Measurements from ENCODE around the gene MRPL12. TPM values are rescaled to one million over a fixed set of nuclear protein-coding genes. Genes with fewer than 3 reads are reported as not detected.

MRPL12 gene
- total RNA-seq, 1 donor from 2014 or later, result 173 TPM

DNA sequence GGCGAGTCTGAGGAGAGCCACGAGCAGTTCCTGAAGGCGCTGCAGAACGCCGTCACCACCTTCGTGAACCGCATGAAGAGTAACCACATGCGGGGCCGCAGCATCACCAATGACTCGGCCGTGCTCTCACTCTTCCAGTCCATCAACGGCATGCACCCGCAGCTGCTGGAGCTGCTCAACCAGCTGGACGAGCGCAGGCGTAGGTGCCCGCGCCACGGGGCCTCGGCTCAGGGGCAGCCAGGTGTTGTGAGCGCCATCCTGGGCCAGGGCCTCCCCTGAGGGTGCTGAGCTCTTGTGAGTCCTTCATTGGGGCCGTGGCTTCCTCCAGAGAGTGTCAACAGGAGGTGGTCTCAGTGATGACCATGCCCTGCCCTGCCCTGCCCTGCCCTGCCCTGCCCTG is 7.4 kb upstream of the MRPL12 start:
- intact Hi-C loops (cut with DNase I), result no loop called here
- ATAC-seq (ENCODE audit: poor library complexity), result no peak
- DNase-seq, result no peak

GRCh38 chr17:81696218-81696941 is 6.8 kb upstream of the MRPL12 start:
- no peak for DNase-seq
- intact Hi-C loops (cut with DNase I), result no loop called here
- ATAC-seq (ENCODE audit: poor library complexity), result peak; percentile 9

DNA sequence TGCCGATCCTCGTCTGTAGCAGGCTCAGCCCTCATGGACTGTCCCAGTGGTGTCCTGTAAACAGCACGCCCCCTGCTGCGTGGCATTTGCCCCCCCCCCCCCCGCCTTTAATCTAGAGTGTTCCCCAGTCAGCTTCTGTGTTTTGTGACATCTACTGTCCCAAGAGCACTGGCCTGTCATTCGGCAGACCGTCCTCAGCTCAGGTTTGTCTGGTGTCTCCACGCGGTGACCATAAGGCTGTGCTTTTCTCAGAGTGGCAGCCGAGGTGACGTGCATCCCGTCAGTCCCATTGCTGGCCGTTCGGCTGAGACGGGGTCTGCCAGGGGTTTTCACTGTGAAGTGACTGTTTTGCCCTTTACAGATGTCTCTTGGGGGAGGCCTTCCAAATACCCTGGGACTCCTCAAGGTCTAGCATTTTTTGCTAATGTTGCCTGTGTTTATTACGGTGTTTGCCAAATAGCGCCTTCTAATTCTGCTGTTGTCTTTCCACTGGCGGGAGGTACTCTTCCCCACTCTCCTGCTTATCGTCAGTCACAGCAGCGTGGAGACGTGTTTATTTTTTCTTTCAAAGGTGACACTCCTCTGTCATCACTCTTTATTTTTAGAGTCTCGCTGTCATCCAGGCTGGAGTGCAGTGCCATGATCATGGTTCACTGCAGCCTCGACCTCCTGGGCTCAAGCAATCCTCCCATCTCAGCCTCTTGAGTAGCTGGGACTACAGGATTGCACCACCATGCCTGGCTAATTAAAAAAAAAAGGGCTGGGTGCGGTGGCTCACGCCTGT is 5.7 kb upstream of the MRPL12 start:
- intact Hi-C loops (cut with DNase I), result no loop called here
- DNase-seq (no peak), ATAC-seq (ENCODE audit: poor library complexity) (peak; percentile 46)

DNA sequence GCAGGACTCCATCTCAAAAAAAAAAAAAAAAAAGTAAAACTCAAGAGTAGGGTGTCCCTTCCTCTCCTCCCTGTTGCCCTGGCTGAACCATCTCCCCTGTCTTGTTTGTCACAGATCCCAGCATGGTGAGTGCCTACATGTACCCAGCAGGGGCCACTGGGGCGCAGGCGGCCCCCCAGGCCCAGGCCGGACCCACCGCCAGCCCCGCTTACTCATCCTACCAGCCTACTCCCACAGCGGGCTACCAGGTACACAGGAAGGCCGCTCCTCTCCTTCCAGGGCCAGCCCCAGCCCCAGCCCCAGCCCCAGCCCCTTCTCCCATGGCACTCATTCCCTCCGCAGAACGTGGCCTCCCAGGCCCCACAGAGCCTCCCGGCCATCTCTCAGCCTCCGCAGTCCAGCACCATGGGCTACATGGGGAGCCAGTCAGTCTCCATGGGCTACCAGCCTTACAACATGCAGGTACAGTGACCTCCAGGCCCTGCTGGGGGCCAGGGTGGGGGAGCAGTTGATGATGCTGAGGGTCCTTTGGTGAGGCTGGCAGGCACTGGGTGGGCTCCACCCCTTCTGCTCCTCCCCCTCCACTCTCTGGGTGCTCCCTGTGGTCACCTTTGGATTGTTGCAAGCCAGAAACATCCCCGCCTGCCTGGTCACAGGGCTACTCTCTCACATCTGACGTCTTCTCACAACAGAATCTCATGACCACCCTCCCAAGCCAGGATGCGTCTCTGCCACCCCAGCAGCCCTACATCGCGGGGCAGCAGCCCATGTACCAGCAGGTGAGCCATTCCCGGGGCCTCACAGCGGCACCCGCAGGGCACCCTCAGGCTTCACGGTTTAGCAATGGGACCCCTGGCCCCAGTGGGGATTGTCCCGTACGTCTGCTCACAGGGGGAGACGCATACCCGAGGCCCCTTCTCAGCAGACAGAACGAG is 2.5 kb upstream of the MRPL12 start:
- DNase-seq, result no peak
- intact Hi-C loops (cut with DNase I), result no loop called here
- ATAC-seq (ENCODE audit: poor library complexity), result no peak

DNA sequence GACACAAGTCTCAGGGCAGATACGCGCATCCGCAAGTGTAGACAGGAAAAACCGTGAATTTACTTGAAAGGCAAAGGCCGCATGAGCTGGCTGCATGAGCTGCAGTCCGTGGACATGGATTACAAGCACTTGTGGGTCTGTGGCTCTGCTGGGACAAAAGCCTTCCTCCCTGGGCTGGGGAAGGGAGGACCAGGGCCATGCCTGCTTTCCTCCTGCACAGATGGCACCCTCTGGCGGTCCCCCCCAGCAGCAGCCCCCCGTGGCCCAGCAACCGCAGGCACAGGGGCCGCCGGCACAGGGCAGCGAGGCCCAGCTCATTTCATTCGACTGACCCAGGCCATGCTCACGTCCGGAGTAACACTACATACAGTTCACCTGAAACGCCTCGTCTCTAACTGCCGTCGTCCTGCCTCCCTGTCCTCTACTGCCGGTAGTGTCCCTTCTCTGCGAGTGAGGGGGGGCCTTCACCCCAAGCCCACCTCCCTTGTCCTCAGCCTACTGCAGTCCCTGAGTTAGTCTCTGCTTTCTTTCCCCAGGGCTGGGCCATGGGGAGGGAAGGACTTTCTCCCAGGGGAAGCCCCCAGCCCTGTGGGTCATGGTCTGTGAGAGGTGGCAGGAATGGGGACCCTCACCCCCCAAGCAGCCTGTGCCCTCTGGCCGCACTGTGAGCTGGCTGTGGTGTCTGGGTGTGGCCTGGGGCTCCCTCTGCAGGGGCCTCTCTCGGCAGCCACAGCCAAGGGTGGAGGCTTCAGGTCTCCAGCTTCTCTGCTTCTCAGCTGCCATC is 1.7 kb upstream of the MRPL12 start:
- ATAC-seq (ENCODE audit: poor library complexity), result no peak
- intact Hi-C loops (cut with DNase I), result no loop called here
- no peak for DNase-seq

DNA sequence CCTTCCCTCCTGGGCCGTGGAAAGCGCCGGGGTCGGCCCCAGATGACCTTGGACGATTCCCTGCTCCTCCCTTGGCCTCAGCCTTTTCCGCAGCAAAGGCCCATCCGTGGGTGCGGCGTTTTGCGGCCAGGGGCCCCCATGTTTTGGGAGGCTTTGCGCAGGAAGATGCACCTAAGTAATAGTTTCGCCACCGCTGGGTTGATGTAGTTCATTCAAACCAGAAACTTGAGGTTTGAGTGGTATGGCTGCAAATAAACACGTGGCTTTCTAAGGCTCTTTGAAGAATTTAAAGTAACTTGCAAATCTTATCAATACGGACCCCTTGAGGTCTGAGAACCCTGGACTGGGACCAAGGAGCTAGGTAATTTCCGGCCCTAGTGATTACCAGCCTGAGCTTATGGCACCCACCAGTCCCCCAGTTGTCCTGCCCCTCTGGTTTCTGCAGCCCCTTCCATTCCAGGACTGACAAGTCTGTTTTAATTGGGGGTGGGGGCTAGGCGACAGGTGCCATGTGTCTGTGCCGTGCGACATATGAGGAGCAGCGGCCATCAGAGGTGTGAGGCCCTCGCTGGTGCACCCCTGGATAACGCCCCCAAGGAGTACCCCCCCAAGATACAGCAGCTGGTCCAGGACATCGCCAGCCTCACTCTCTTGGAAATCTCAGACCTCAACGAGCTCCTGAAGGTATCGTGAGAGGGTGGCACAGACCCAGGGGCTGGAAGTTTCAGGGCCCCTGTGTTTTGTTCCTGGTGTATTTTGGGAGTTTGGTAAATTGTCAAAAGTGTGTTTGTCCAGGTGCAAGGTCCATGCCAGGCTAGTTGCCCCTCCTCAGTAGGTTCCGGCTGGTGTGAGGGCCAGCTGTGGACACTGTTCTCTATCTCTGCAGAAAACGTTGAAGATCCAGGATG is 834 bp downstream of the MRPL12 start:
- ATAC-seq (ENCODE audit: poor library complexity) (no peak), DNase-seq (no peak)
- intact Hi-C loops (cut with DNase I), result no loop called here

DNA sequence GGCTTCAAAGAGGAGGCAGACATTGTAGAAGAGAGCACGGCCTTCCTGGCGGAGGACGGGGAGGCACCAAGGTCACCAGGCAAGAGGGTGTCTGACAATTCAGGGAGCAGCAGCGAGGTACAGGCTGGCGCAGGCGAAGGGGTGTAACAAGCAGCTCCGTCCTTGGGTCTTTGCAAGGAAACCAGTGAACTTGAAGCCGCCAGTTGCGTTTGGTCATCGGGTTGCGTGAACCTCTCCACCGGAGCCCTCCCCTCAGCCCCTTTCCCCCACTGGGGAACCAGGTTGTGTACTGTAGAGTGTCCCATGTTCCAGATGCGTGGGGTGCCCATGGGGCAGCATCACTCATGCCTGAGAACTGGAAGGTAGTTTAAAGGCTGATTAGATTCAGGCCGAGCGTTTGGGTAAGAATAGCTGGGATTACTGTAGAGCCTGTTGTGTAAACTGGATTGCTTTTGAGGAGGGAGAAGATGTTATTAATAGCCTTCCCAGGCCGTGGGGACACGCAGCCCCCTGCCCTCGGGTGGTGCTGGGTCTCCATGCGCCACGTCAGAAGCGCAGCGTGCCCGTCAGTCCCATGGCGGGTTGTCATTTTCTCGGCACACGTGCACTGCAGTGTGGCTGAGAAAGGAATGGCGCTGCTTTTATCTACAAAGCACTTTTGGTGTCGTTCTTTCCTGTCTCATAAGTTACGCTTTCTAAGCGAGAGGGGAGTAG is 2.5 kb downstream of the MRPL12 start:
- ATAC-seq (ENCODE audit: poor library complexity), result no peak
- intact Hi-C loops (cut with DNase I), result no loop called here
- no peak for DNase-seq

DNA sequence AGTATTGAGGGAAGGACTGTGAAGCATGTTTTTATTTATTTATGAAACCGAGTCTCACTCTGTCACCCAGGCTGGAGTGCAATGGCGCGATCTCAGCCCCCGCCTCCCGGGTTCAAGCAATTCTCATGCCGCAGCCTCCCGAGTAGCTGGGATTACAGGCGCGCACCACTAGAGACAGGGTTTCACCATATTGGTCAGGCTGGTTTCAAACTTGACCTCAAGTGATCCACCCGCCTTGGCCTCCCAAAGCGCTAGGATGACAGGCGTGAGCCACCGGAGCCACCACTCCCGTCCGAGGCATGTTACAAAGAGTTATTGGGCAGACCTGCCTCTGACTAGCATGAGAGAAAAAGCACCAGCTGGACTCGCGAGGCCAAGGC is 3.1 kb downstream of the MRPL12 start:
- intact Hi-C loops (cut with DNase I), result no loop called here
- DNase-seq, result no peak
- ATAC-seq (ENCODE audit: poor library complexity), result no peak

DNA sequence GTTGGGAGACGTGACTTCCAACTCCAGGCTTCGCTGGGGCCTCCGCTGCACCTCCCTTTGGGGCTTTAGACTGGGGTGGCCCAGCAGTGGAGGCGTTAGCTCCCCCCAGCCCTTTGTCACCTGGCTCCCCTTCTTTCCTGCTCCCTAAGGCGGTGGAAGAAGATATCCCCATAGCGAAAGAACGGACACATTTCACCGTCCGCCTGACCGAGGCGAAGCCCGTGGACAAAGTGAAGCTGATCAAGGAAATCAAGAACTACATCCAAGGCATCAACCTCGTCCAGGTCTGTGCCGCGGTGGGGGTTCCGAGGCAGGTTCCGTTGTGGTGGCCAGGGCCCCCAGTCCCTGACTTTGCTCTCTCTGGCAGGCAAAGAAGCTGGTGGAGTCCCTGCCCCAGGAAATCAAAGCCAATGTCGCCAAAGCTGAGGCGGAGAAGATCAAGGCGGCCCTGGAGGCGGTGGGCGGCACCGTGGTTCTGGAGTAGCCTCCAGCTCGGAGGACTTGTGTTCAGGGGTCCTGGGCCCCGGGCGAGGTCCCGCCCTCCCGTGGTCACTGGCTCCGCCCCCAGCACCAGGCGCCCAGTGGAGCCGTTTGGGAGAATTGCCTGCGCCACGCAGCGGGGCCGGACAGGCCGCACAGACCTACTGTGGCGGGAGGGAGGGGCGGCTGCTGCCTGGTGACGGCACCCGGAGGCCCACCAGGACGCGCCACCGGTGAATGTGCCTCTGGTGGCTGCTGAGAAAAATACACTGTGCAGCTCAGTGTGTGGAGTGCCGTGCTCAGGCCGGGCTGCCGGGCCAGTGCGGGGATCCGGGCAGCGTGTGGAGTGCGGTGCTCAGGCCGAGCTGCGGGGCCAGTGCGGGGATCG is 3.8 kb downstream of the MRPL12 start:
- peak; percentile 30 for DNase-seq
- no peak for ATAC-seq (ENCODE audit: poor library complexity)
- intact Hi-C loops (cut with DNase I), result no loop called here

DNA sequence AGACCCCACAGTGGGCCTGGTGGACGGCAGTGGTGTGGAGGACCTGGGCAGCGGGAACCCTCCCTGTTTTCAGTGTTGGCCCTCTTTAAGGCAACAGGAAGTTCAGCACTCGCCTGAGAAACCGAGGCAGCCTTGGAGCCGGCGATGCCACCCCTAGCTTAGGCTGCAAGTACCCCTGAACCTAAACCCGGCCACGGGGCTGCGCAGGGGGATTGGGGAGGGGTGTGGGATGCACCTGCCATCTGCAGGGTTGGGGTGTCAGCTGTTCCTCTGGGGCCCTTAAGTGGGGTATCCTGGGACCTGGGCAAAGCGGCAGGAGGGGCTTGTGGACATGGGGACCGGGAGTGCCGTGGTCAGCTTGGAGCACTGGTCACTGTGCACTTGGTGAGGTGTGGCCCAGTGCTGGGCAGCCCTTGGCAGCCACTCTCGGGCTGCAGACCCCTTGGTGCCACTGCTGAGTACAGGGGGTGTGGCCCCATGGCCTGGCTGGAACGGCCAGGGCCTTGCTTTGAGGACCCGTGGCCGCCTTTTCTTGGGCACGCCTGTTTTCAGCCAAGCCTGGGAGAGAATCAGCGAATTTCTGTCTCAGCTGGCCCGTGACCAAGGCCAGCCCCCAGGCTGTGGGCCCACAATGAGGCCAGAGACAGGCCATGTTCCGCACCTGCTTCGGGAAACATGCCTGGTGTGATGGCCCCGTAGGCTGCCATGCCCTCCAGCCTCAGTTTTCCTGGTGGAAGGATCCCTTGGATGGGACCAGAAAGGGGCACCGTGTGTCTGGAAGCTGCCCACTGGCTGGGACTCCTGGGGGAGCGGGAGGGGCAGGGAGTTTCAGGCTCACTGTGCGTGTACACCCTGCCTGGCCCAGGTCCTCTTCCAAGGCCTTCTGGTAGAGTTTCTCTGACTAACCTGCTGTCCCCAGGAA is 4.8 kb downstream of the MRPL12 start:
- ATAC-seq (ENCODE audit: poor library complexity) (no peak), DNase-seq (peak; percentile 36)
- intact Hi-C loops (cut with DNase I), result no loop called here

DNA sequence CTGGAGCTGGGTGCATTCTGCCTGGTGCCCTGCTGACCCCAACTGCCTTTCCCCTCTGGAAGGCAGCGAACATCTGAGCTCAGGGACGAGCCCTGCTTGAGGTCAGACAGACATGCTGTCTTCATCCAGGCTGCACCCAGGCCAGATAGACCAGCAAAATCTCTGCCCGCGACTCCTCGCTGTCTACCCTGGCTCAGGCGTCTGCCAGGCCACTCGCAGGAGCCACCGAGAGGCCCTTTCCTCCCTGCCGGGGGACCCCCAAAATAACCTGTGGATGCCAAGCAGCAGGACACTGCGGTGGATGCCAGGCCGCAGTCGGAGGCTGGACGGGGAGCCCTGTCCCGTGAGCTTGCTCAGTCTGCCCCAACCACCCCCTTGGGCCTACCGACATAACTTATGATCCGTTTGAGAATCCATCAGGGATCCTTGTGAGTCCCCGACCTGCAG is 5.6 kb downstream of the MRPL12 start:
- ATAC-seq (ENCODE audit: poor library complexity) (no peak), DNase-seq (peak; percentile 29)
- intact Hi-C loops (cut with DNase I), result no loop called here

- intact Hi-C loops (cut with DNase I), result no loop called here
- no peak for ATAC-seq (ENCODE audit: poor library complexity)
- peak; percentile 50 for DNase-seq
Observed at GRCh38 chr17:81710514-81711308, 7.5 kb downstream of the MRPL12 start.

DNA sequence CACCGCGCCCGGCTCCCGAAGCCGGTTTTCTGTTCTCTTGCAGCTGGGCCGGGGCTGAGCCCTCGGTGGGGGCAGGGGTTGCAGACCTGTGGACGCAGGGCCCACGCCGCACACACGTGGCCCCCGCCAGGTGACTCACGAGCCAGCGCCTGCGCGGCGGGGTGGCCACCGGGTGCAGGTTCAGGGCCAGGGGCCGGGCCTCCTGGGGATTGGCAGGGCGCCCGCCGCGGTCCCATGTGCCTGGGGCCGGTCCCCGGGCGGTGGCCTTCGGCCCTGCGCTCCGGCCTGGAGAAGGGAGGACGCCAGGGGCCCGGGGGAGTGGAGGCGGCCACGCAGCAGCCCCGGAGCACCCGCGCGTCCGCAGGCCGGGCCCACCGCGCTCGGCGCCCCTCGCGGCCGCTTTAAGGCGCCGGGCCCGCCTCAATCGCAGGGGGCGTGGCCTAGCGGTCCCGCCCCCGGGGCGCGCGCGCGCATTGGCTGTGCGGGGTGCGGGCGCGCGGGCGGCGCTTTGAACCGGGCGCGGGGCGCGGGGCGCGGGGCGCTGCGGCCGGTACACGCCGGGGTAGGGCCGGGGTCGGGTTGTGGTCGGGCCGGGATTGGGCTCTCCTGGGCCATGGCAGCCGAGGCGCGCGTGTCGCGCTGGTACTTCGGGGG is 8.8 kb downstream of the MRPL12 start, which contains the start of gene SLC25A10:
Gene SLC25A10 (plus strand): TSS at position 471 of the 654 bp plus-strand sequence. CDS start 143 bp downstream, at position 614.
- DNase-seq (peak; percentile 82), ATAC-seq (ENCODE audit: poor library complexity) (peak; percentile 83)
- intact Hi-C loops (cut with DNase I), result no loop called here

Data from Right ventricle myocardium superior (tissue), 1 donor.